IMR-90 (cell line): ENCODE measurements around the gene ERGIC1. TPM values are rescaled to one million over a fixed set of nuclear protein-coding genes. Genes with fewer than 3 reads are reported as not detected.

ENCODE experiments used
- ATAC-seq: fragments of 200-7000 bp; cut with Tn5 transposase; 2 replicates; pipeline ENCODE4 v1.9.1; 2020; ENCODE audit warnings: low read depth, mild to moderate bottlenecking, moderate library complexity
- BruUV-seq: library from RNA; stranded (reverse); fragments of 400-500 nt; replicated peaks from 2 replicates; lab custom pipeline; 2021; lab: Mats Ljungman, UMichigan
- CTCF ChIA-PET: fragments of 300-600 bp; formaldehyde crosslinking; extraction: SDS; loops from one replicate; lab custom pipeline; 2021; ENCODE audit warnings: antibody characterized with exemption; lab: Yijun Ruan, JAX
- POLR2A ChIA-PET: fragments of 300-600 bp; sonication (Branson Sonifier 250); formaldehyde crosslinking; loops from one replicate; lab custom pipeline; 2022; ENCODE audit warnings: antibody characterized with exemption; ENCODE audit not compliant: unreplicated experiment; lab: Charles Lee
- DNase-seq: peaks from one replicate; pipeline ENCODE4 v3.0.0; 2013
- H2AFZ ChIP-seq: replicated peaks from 2 replicates; pipeline ENCODE3; 2013; ENCODE audit warnings: low read length, mild to moderate bottlenecking; ENCODE audit not compliant: poor library complexity
- H2AK5ac ChIP-seq: 2 replicates; pipeline ENCODE4 v1.6.1; 2013; ENCODE audit warnings: low read depth, low read length, inconsistent platforms
- H2AK9ac ChIP-seq: replicated peaks from 2 replicates; pipeline ENCODE3; 2013; ENCODE audit warnings: mild to moderate bottlenecking, low read depth, low read length, moderate library complexity; ENCODE audit not compliant: poor library complexity
- H2BK120ac ChIP-seq: 2 replicates; pipeline ENCODE4 v1.6.1; 2013; ENCODE audit warnings: low read depth, low read length, inconsistent platforms
- H2BK15ac ChIP-seq: 3 replicates; pipeline ENCODE4 v1.6.1; 2013; ENCODE audit warnings: low read depth, low read length, inconsistent platforms
- H2BK20ac ChIP-seq: 2 replicates; pipeline ENCODE4 v1.6.1; 2013; ENCODE audit warnings: low read depth, mild to moderate bottlenecking, inconsistent platforms, low read length, moderate library complexity
- H2BK5ac ChIP-seq: 2 replicates; pipeline ENCODE4 v1.6.1; 2013; ENCODE audit warnings: mild to moderate bottlenecking, low read depth, low read length, inconsistent platforms; ENCODE audit not compliant: poor library complexity, severe bottlenecking
- H3K14ac ChIP-seq: replicated peaks from 2 replicates; pipeline ENCODE4 v1.6.1; 2013; ENCODE audit warnings: low read depth, low read length, inconsistent platforms
- H3K18ac ChIP-seq: 2 replicates; pipeline ENCODE4 v1.6.1; 2013; ENCODE audit warnings: low read depth, low read length, control low read depth
- H3K23ac ChIP-seq: 2 replicates; pipeline ENCODE4 v1.6.1; 2013; ENCODE audit warnings: low read depth, low read length, inconsistent platforms
- H3K27ac ChIP-seq: 2 replicates; pipeline ENCODE4 v1.5.1; 2013; ENCODE audit warnings: mild to moderate bottlenecking, control low read depth, low read length; ENCODE audit not compliant: insufficient read depth
- H3K27me3 ChIP-seq: 2 replicates; pipeline ENCODE4 v1.6.1; 2013; ENCODE audit warnings: low read length; ENCODE audit not compliant: control insufficient read depth, insufficient read depth
- H3K36me3 ChIP-seq: 2 replicates; pipeline ENCODE4 v1.6.1; 2013; ENCODE audit warnings: low read length, mixed read lengths; ENCODE audit not compliant: control insufficient read depth, insufficient read depth
- H3K4ac ChIP-seq: 2 replicates; pipeline ENCODE4 v1.6.1; 2013; ENCODE audit warnings: low read depth, low read length, inconsistent platforms
- H3K4me1 ChIP-seq: 2 replicates; pipeline ENCODE4 v1.6.1; 2013; ENCODE audit warnings: low read length, mixed read lengths; ENCODE audit not compliant: control insufficient read depth, insufficient read depth
- H3K4me2 ChIP-seq: 2 replicates; pipeline ENCODE4 v1.6.1; 2013; ENCODE audit warnings: low read depth, mild to moderate bottlenecking, control low read depth, low read length, moderate library complexity
- H3K4me3 ChIP-seq: 2 replicates; pipeline ENCODE4 v1.5.1; 2013; ENCODE audit warnings: low read depth, mild to moderate bottlenecking, control low read depth, low read length, moderate library complexity; ENCODE audit not compliant: insufficient read depth
- H3K56ac ChIP-seq: 2 replicates; pipeline ENCODE4 v1.6.1; 2013; ENCODE audit warnings: low read length, inconsistent platforms; ENCODE audit not compliant: insufficient read depth; ENCODE audit errors: extremely low read depth
- H3K79me1 ChIP-seq, 2 experiments: 2 replicates each; pipeline ENCODE4 v1.6.1; 2013; ENCODE audit warnings: low read length in 2 of 2, inconsistent platforms in 1 of 2, low read depth in 1 of 2
- H3K9ac ChIP-seq: 2 replicates; pipeline ENCODE4 v1.6.1; 2013; ENCODE audit warnings: low read depth, low read length, control low read depth
- H3K9me1 ChIP-seq: 2 replicates; pipeline ENCODE4 v1.6.1; 2013; ENCODE audit warnings: low read length, inconsistent platforms; ENCODE audit not compliant: insufficient read depth
- H3K9me3 ChIP-seq: 2 replicates; pipeline ENCODE4 v1.6.1; 2013; ENCODE audit warnings: low read length; ENCODE audit not compliant: control insufficient read depth, insufficient read depth
- H4K20me1 ChIP-seq: 2 replicates; pipeline ENCODE4 v1.6.1; 2013; ENCODE audit warnings: low read length, inconsistent platforms; ENCODE audit not compliant: insufficient read depth
- H4K5ac ChIP-seq: 2 replicates; pipeline ENCODE4 v1.6.1; 2013; ENCODE audit warnings: mild to moderate bottlenecking, low read depth, low read length, control low read depth
- H4K8ac ChIP-seq, 2 experiments: 2 replicates each; pipeline ENCODE4 v1.6.1; 2013; ENCODE audit warnings: low read depth in 2 of 2, low read length in 2 of 2, control low read depth in 1 of 2, inconsistent platforms in 1 of 2
- H4K91ac ChIP-seq: 2 replicates; pipeline ENCODE4 v1.6.1; 2013; ENCODE audit warnings: low read depth, low read length, inconsistent platforms; ENCODE audit not compliant: insufficient read depth
- BHLHE40 ChIP-seq: fragments of 150-350 bp; IDR thresholded peaks from 2 replicates; pipeline ENCODE4 v1.6.1; 2016; ENCODE audit warnings: mild to moderate bottlenecking, low read depth, low read length
- CEBPB ChIP-seq: IDR thresholded peaks from 2 replicates; pipeline ENCODE4 v1.6.1; 2012; ENCODE audit warnings: low read depth, low read length, improper control_type of control experiment
- CHD1 ChIP-seq: IDR thresholded peaks from 2 replicates; pipeline ENCODE4 v1.6.1; 2012; ENCODE audit warnings: low read depth, low read length, improper control_type of control experiment
- CTCF ChIP-seq: conservative IDR thresholded peaks from 2 replicates; pipeline ENCODE4 v1.5.1; 2012; ENCODE audit warnings: mild to moderate bottlenecking, low read depth, low read length, improper control_type of control experiment
- FOS ChIP-seq: fragments of 150-350 bp; IDR thresholded peaks from 2 replicates; pipeline ENCODE4 v1.6.1; 2016; ENCODE audit warnings: low read depth, low read length
- MAZ ChIP-seq: IDR thresholded peaks from 2 replicates; pipeline ENCODE4 v1.6.1; 2012; ENCODE audit warnings: low read depth, mild to moderate bottlenecking, low read length, improper control_type of control experiment, moderate library complexity, borderline replicate concordance
- MXI1 ChIP-seq: IDR thresholded peaks from 2 replicates; pipeline ENCODE4 v1.6.1; 2012; ENCODE audit warnings: low read depth, mild to moderate bottlenecking, low read length, moderate library complexity, borderline replicate concordance
- NFE2L2 ChIP-seq: fragments of 150-350 bp; IDR thresholded peaks from 2 replicates; pipeline ENCODE4 v1.6.1; 2016; ENCODE audit warnings: low read depth, mild to moderate bottlenecking, low read length
- POLR2A ChIP-seq: IDR thresholded peaks from 2 replicates; pipeline ENCODE4 v1.6.1; 2012; ENCODE audit warnings: mild to moderate bottlenecking, low read depth, low read length
- RAD21 ChIP-seq: IDR thresholded peaks from 2 replicates; pipeline ENCODE4 v1.6.1; 2012; ENCODE audit warnings: low read length, improper control_type of control experiment
- RCOR1 ChIP-seq: IDR thresholded peaks from 2 replicates; pipeline ENCODE4 v1.6.1; 2012; ENCODE audit warnings: mild to moderate bottlenecking, low read length, improper control_type of control experiment; ENCODE audit not compliant: insufficient replicate concordance
- RFX5 ChIP-seq: IDR thresholded peaks from 2 replicates; pipeline ENCODE4 v1.8.0; 2012; ENCODE audit warnings: low read depth, mild to moderate bottlenecking, low read length, moderate library complexity
- SMC3 ChIP-seq: fragments of 150-350 bp; IDR thresholded peaks from 2 replicates; pipeline ENCODE4 v1.6.1; 2016; ENCODE audit warnings: low read depth, mild to moderate bottlenecking, antibody characterized with exemption, low read length, moderate library complexity
- WGBS, 2 experiments: methylation state at CpG; one replicate each; pipeline versions ENCODE4 v1.1.5 to v1.1.7; 2013; ENCODE audit warnings: missing lambda C conversion rate in 2 of 2; ENCODE audit not compliant: insufficient read length in 1 of 2; ENCODE audit errors: extremely low coverage in 2 of 2; 5-methylcytosine and 5-hydroxymethylcytosine counted together
- dilution Hi-C: fragments of 300-500 bp; cut with HindIII; formaldehyde crosslinking; loops from one replicate; pipeline ENCODE4 v1.14.3; 2018; ENCODE audit warnings: low sequenced_read_pairs; ENCODE audit not compliant: unreplicated experiment
- in situ Hi-C: fragments of 300-500 bp; cut with MboI; formaldehyde crosslinking; loops from 3 replicates; pipeline ENCODE4 v1.14.3; 2019; ENCODE audit warnings: low sequenced_read_pairs, inconsistent platforms, mixed read lengths
- intact Hi-C: fragments of 100-400 bp; cut with micrococcal nuclease; formaldehyde crosslinking; loops from 2 replicates; pipeline ENCODE4 v1.10.0; 2022
- polyA plus RNA-seq, 3 experiments: library from polyadenylated mRNA; depleted of rRNA; stranded (reverse); fragments of >200 nt; gene quantifications; 2 replicates each; pipeline ENCODE4 v1.2.3, GENCODE V29; 2012; ENCODE audit warnings: low replicate concordance in 1 of 3
- total RNA-seq: library from RNA; depleted of rRNA; stranded (reverse); fragments of >200 nt; gene quantifications from 2 replicates; pipeline ENCODE4 v1.2.3, GENCODE V29; 2012
- TF ChIP-seq, protein P1 (sequence below): fragments of 150-350 bp; IDR thresholded peaks from 2 replicates; pipeline ENCODE4 v1.6.1; 2016; ENCODE audit warnings: low read depth, mild to moderate bottlenecking, low read length, moderate library complexity, borderline replicate concordance

Gene ERGIC1
- total and polyA plus RNA-seq, 2 of the 4 experiments (the other 2 are of a cell fraction): 134 to 192 TPM

DNA sequence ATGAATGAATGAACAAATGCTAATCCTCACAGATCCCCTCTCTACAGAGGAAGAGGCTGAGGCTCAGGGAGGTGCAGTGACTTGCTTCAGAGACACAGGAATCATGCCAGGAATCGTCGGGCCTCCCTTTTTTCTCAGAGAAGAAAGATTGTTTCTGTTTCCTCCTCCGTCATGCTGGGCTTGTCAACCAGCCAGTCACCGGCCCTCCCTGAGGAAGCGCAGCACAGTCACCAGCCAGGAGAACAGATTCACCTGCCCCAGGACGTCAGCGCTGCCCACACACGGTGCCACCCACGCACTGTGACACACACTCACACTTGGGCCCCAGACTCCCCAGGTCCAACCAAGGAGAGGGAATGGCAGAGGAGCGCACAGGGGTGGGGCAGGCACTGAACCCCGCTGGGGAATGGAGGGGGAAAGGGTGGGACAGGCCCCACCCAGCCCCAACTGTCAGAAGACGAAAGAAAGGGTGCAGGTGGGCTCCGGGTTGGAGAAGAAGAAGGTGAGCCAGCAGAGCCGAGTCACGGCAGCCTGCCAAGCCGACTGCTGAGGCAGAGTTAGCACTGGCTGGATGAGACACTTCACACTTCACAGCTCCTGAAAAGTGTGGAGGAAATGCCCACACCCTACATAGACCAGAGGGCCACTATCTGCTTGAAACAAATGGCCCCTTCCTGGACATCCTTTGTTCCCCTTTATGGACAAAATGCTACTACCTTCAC, 13.8 kb upstream of the ERGIC1 start:
- no CpG with 5 or more reads among the region's 16 CpGs for WGBS, 2 experiments

More for the DNA sequence above, 13.8 kb upstream of the ERGIC1 start:
- Histone ChIP-seq H3K27me3 (no peaks in the 10 kb centered on the region), H2BK20ac (0 out of 2 replicates have a peak overlapping the region, but pooled peaks have one; percentile 17), H3K14ac (no peak overlapping the region), H3K4ac (no peak overlapping the region; the same call in 1 of the 2 replicates), H4K5ac (peak overlapping the region; percentile 9), H3K4me3 (no peak overlapping the region), H4K91ac (no peak overlapping the region), H4K8ac (peak overlapping the region; percentile 7 to 34; a peak in 1 of 4 replicates), H4K20me1 (no peaks in the 10 kb centered on the region), H2BK120ac (peak overlapping the region; percentile 28; the same call in 1 of the 2 replicates), H3K27ac (no peak overlapping the region; the same call in 1 of the 2 replicates), H2AK5ac (peak overlapping the region; percentile 70), H3K9ac (no peak overlapping the region; the same call in 1 of the 2 replicates), H2BK5ac (no peak overlapping the region), H3K36me3 (no peaks in the 10 kb centered on the region), H3K18ac (no peak overlapping the region), H3K4me2 (no peak overlapping the region), H3K9me1 (peaks cover 5% of the 10 kb centered on the region), H2AFZ (peak overlapping the region; percentile 77), H2AK9ac (no peak overlapping the region), H3K4me1 (peaks cover 11% of the 10 kb centered on the region), H3K23ac (no peak overlapping the region), H3K79me1 (no peaks in the 10 kb centered on the region), H2BK15ac (peak overlapping the region; percentile 63; the same call in 1 of the 3 replicates), H3K9me3 (peaks cover under 1% of the 10 kb centered on the region), H3K56ac (no peak overlapping the region)
- BruUV-seq: no TSS peak
- in situ Hi-C loops: no loop called here
- dilution Hi-C loops: no loop called here
- TF ChIP-seq MXI1 (no peak), CTCF (no peak), CEBPB (no peak), RCOR1 (no peak), NFE2L2 (no peak), RAD21 (0 out of 2 replicates have a peak, but pooled peaks have one; percentile 0), MAZ (0 out of 2 replicates have a peak, but pooled peaks have one; percentile 9), POLR2A (no peak), CHD1 (no peak), SMC3 (no peak), FOS (peak; percentile 58; the same call in 1 of the 2 replicates), BHLHE40 (peak; percentile 38; the same call in 1 of the 2 replicates), RFX5 (no peak)
- TF ChIP-seq, protein P1, sequence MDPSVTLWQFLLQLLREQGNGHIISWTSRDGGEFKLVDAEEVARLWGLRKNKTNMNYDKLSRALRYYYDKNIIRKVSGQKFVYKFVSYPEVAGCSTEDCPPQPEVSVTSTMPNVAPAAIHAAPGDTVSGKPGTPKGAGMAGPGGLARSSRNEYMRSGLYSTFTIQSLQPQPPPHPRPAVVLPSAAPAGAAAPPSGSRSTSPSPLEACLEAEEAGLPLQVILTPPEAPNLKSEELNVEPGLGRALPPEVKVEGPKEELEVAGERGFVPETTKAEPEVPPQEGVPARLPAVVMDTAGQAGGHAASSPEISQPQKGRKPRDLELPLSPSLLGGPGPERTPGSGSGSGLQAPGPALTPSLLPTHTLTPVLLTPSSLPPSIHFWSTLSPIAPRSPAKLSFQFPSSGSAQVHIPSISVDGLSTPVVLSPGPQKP: no peak
- DNase-seq (peak; percentile 89), ATAC-seq (no peak; the same call in 1 of the 2 replicates)
- intact Hi-C loops: no loop called here
- ChIA-PET POLR2A (no interaction called here), CTCF (no interaction called here)
